Keratinocyte (primary cell): ENCODE measurements around the gene MAN1C1. TPM values are rescaled to one million over a fixed set of nuclear protein-coding genes. Genes with fewer than 3 reads are reported as not detected.

Experiments used
- DNase-seq: peaks from one replicate; pipeline ENCODE4 v3.0.0-alpha.2; 2011; ENCODE audit warnings: low read depth, missing footprints, low spot score
- FAIRE-seq: peaks from 2 replicates; lab custom pipeline; 2011; peaks lifted over from hg19 to GRCh38; lab: Jason Lieb, UNC
- H2AFZ ChIP-seq: 2 replicates; pipeline ENCODE4 v1.6.0; 2012; ENCODE audit warnings: low read length, control low read depth, inconsistent platforms; ENCODE audit not compliant: control insufficient read depth
- H3K27ac ChIP-seq: 2 replicates; pipeline ENCODE4 v1.5.1; 2011; ENCODE audit warnings: low read length; ENCODE audit not compliant: control insufficient read depth, insufficient read depth
- H3K27me3 ChIP-seq: 3 replicates; pipeline ENCODE4 v1.6.0; 2011; ENCODE audit warnings: low read length; ENCODE audit not compliant: control insufficient read depth, insufficient read depth; ENCODE audit errors: extremely low read depth
- H3K36me3 ChIP-seq, 2 experiments: 2 replicates in 1 of 2; 3 replicates in 1 of 2; pipeline ENCODE4 v1.5.1; 2011; ENCODE audit warnings: low read length in 2 of 2, mild to moderate bottlenecking in 1 of 2; ENCODE audit not compliant: control insufficient read depth in 2 of 2, insufficient read depth in 2 of 2; ENCODE audit errors: extremely low read depth in 1 of 2
- H3K4me1 ChIP-seq: 3 replicates; pipeline ENCODE4 v1.5.1; 2011; ENCODE audit warnings: low read length; ENCODE audit not compliant: control insufficient read depth, insufficient read depth; ENCODE audit errors: extremely low read depth
- H3K4me2 ChIP-seq: 3 replicates; pipeline ENCODE4 v1.6.0; 2011; ENCODE audit warnings: low read depth, low read length; ENCODE audit not compliant: control insufficient read depth, insufficient read depth; ENCODE audit errors: extremely low read depth
- H3K4me3 ChIP-seq, 3 experiments: fragments of 200-600 bp in 1 of 3; sonication (generic) in 1 of 3; 2 replicates in 2 of 3; 3 replicates in 1 of 3; pipeline ENCODE4 v1.5.1; 2011 to 2016; ENCODE audit warnings: low read length in 3 of 3, mild to moderate bottlenecking in 3 of 3, control low read depth in 2 of 3, inconsistent platforms in 1 of 3, low read depth in 1 of 3, mixed read lengths in 1 of 3, mixed run types in 1 of 3, moderate library complexity in 1 of 3; ENCODE audit not compliant: control insufficient read depth in 2 of 3, insufficient read depth in 2 of 3; ENCODE audit errors: extremely low read depth in 1 of 3
- H3K79me2 ChIP-seq: 2 replicates; pipeline ENCODE4 v1.6.0; 2012; ENCODE audit warnings: low read length; ENCODE audit not compliant: control insufficient read depth, insufficient read depth
- H3K9ac ChIP-seq: 3 replicates; pipeline ENCODE4 v1.6.0; 2011; ENCODE audit warnings: low read length; ENCODE audit not compliant: control insufficient read depth, insufficient read depth; ENCODE audit errors: extremely low read depth
- H3K9me1 ChIP-seq: 3 replicates; pipeline ENCODE4 v1.6.0; 2011; ENCODE audit warnings: low read length; ENCODE audit not compliant: control insufficient read depth, insufficient read depth; ENCODE audit errors: extremely low read depth
- H3K9me3 ChIP-seq: 2 replicates; pipeline ENCODE4 v1.5.1; 2012; ENCODE audit warnings: low read depth, low read length; ENCODE audit not compliant: control insufficient read depth
- H4K20me1 ChIP-seq: 3 replicates; pipeline ENCODE4 v1.6.0; 2011; ENCODE audit warnings: low read length; ENCODE audit not compliant: control insufficient read depth, insufficient read depth; ENCODE audit errors: extremely low read depth
- CTCF ChIP-seq, 3 experiments: IDR thresholded peaks in 1 of 3; conservative IDR thresholded peaks in 1 of 3; optimal IDR thresholded peaks in 1 of 3; 2 replicates in 2 of 3; 3 replicates in 1 of 3; pipeline versions ENCODE3 to v1.5.1; 2011; ENCODE audit warnings: low read length in 3 of 3, mild to moderate bottlenecking in 3 of 3, moderate library complexity in 2 of 3, control low read depth in 1 of 3, inconsistent platforms in 1 of 3; ENCODE audit not compliant: insufficient read depth in 2 of 3; ENCODE audit errors: extremely low read depth in 1 of 3
- EZH2 ChIP-seq: IDR thresholded peaks from one replicate; pipeline ENCODE4 v1.6.1; 2012; ENCODE audit warnings: inconsistent platforms, mild to moderate bottlenecking, low read length, moderate library complexity
- dilution Hi-C: fragments of 300-500 bp; cut with MboI; formaldehyde crosslinking; loops from one replicate; pipeline ENCODE4 v1.7.0; 2020; ENCODE audit warnings: low sequenced_read_pairs; ENCODE audit not compliant: extremely low pct_ligation_motif_present
- polyA plus RNA-seq, 5 experiments: library from polyadenylated mRNA; depleted of rRNA in 3 of 5; stranded (reverse) in 3 of 5; stranded (forward) in 1 of 5; unstranded in 1 of 5; fragments of >200 nt; gene quantifications; 1 replicate in 1 of 5; 2 replicates in 3 of 5; 3 replicates in 1 of 5; pipeline versions ENCODE4 v1.2.1 to v1.2.3, GENCODE V29; 2011 to 2012; ENCODE audit warnings: missing spikeins in 2 of 5, low read depth in 1 of 5, low replicate concordance in 1 of 5

MAN1C1 gene
- polyA plus RNA-seq, 1 donor (not counting 4 experiments of a cell fraction or from before 2014, with no cell fraction given): 0.07 TPM

- no peak overlapping the region for H3K9ac ChIP-seq
Observed at GRCh38 chr1:25808481-25809244, 192.1 kb downstream of the MAN1C1 start.

GRCh38 chr1:25809283-25809926, 192.8 kb downstream of the MAN1C1 start:
- DNase-seq (no peak), FAIRE-seq (no peak)
- Histone ChIP-seq H2AFZ (no peak overlapping the region), H3K4me3 (no peak overlapping the region), H3K27ac (no peak overlapping the region), H3K9me1 (no peaks in the 10 kb centered on the region), H3K9me3 (no peaks in the 10 kb centered on the region), H3K36me3 (peaks cover 24 to 29% of the 10 kb centered on the region in 2 experiments), H3K4me2 (no peak overlapping the region), H4K20me1 (no peaks in the 10 kb centered on the region), H3K4me1 (no peaks in the 10 kb centered on the region), H3K9ac (no peak overlapping the region), H3K27me3 (no peaks in the 10 kb centered on the region), H3K79me2 (no peaks in the 10 kb centered on the region)
- TF ChIP-seq CTCF (optimal IDR thresholded peaks at IDR 0.05 in 1 of 3, IDR thresholded peaks at IDR 0.05 in 1 of 3, conservative IDR thresholded peaks at IDR 0.05 in 1 of 3; ENCODE audit: extremely low read depth in 1 of 3, insufficient read depth in 2 of 3, low read length in 3 of 3) (no peak), EZH2 (no peak)
- dilution Hi-C loops: no loop called here

More at GRCh38 chr1:25808481-25809244, 192.1 kb downstream of the MAN1C1 start:
- Histone ChIP-seq H3K36me3 (peaks cover 23 to 24% of the 10 kb centered on the region in 2 experiments), H3K4me1 (no peaks in the 10 kb centered on the region), H4K20me1 (no peaks in the 10 kb centered on the region), H3K9me1 (no peaks in the 10 kb centered on the region), H3K9me3 (no peaks in the 10 kb centered on the region), H2AFZ (no peak overlapping the region), H3K27ac (no peak overlapping the region), H3K4me3 (no peak overlapping the region), H3K79me2 (no peaks in the 10 kb centered on the region), H3K27me3 (no peaks in the 10 kb centered on the region), H3K4me2 (no peak overlapping the region)
- TF ChIP-seq EZH2: no peak
- TF ChIP-seq CTCF (optimal IDR thresholded peaks at IDR 0.05 in 1 of 3, IDR thresholded peaks at IDR 0.05 in 1 of 3, conservative IDR thresholded peaks at IDR 0.05 in 1 of 3; ENCODE audit: extremely low read depth in 1 of 3, insufficient read depth in 2 of 3, low read length in 3 of 3): no peak
- DNase-seq (no peak), FAIRE-seq (no peak)
- dilution Hi-C loops: no loop called here
